HEK293 (cell line): ENCODE data around the gene TPRN.

Experiments used
- ATF2 ChIP-seq: fragments of 450-650 bp; formaldehyde crosslinking; IDR thresholded peaks from 2 replicates; pipeline ENCODE4 v1.5.1; 2016; ENCODE audit warnings: missing biosample characterization, missing genetic modification characterization, low read depth
- EGR2 ChIP-seq: fragments of 450-650 bp; formaldehyde crosslinking; IDR thresholded peaks from 2 replicates; pipeline ENCODE4 v1.5.1; 2016; ENCODE audit warnings: low read depth, missing biosample characterization, missing genetic modification characterization
- GFI1B ChIP-seq: fragments of 450-650 bp; formaldehyde crosslinking; IDR thresholded peaks from 2 replicates; pipeline ENCODE4 v1.5.1; 2016; ENCODE audit warnings: missing biosample characterization, missing genetic modification characterization
- HOXD13 ChIP-seq: sonication (generic); formaldehyde crosslinking; IDR thresholded peaks from 2 replicates; pipeline ENCODE4 v1.8.0; 2022; ENCODE audit warnings: missing genetic modification reagents, borderline replicate concordance
- KLF16 ChIP-seq: fragments of 450-650 bp; formaldehyde crosslinking; IDR thresholded peaks from 2 replicates; pipeline ENCODE4 v1.5.1; 2017; ENCODE audit warnings: missing biosample characterization, missing genetic modification characterization
- ZBTB11 ChIP-seq: fragments of 450-650 bp; formaldehyde crosslinking; conservative IDR thresholded peaks from 2 replicates; pipeline ENCODE4 v1.5.1; 2016; ENCODE audit warnings: low read depth, missing biosample characterization, missing genetic modification characterization
- ZBTB48 ChIP-seq: fragments of 450-650 bp; formaldehyde crosslinking; IDR thresholded peaks from 2 replicates; pipeline ENCODE4 v1.5.1; 2016; ENCODE audit warnings: missing biosample characterization, missing genetic modification characterization
- ZBTB8A ChIP-seq: fragments of 450-650 bp; formaldehyde crosslinking; IDR thresholded peaks from 2 replicates; pipeline ENCODE4 v1.5.1; 2016; ENCODE audit warnings: missing biosample characterization, missing genetic modification characterization
- ZNF132 ChIP-seq: fragments of 450-650 bp; formaldehyde crosslinking; IDR thresholded peaks from 2 replicates; pipeline ENCODE4 v1.5.1; 2017; ENCODE audit warnings: missing biosample characterization, missing genetic modification characterization, borderline replicate concordance
- ZNF138 ChIP-seq: fragments of 450-650 bp; formaldehyde crosslinking; IDR thresholded peaks from 2 replicates; pipeline ENCODE4 v1.5.1; 2016; ENCODE audit warnings: missing biosample characterization, missing genetic modification characterization, borderline replicate concordance
- ZNF148 ChIP-seq: fragments of 450-650 bp; formaldehyde crosslinking; IDR thresholded peaks from 2 replicates; pipeline ENCODE4 v1.5.0; 2017; ENCODE audit warnings: missing biosample characterization, missing genetic modification characterization, borderline replicate concordance
- ZNF184 ChIP-seq: fragments of 450-650 bp; IDR thresholded peaks from 2 replicates; pipeline ENCODE4 v1.5.1; 2018; ENCODE audit warnings: missing biosample characterization, mild to moderate bottlenecking, missing genetic modification characterization
- ZNF2 ChIP-seq: fragments of 450-650 bp; formaldehyde crosslinking; IDR thresholded peaks from 2 replicates; pipeline ENCODE4 v1.5.1; 2016; ENCODE audit warnings: missing biosample characterization, missing genetic modification characterization
- ZNF596 ChIP-seq: fragments of 450-650 bp; IDR thresholded peaks from 2 replicates; pipeline ENCODE4 v1.5.0; 2018; ENCODE audit warnings: missing biosample characterization, mild to moderate bottlenecking, missing genetic modification characterization, moderate library complexity
- ZNF626 ChIP-seq: fragments of 450-650 bp; sonication (Bioruptor Pico); formaldehyde crosslinking; IDR thresholded peaks from 2 replicates; pipeline ENCODE4 v1.5.1; 2018; ENCODE audit warnings: missing biosample characterization, missing genetic modification characterization, inconsistent platforms
- ZNF670 ChIP-seq: fragments of 450-650 bp; formaldehyde crosslinking; IDR thresholded peaks from 2 replicates; pipeline ENCODE4 v1.5.1; 2016; ENCODE audit warnings: missing biosample characterization, missing genetic modification characterization, low read depth
- ZNF830 ChIP-seq: fragments of 450-650 bp; IDR thresholded peaks from 2 replicates; pipeline ENCODE4 v1.5.0; 2018; ENCODE audit warnings: missing biosample characterization, missing genetic modification characterization, low read depth, mild to moderate bottlenecking, moderate library complexity
- ZSCAN23 ChIP-seq: fragments of 450-650 bp; formaldehyde crosslinking; IDR thresholded peaks from 2 replicates; pipeline ENCODE4 v1.5.1; 2016; ENCODE audit warnings: missing biosample characterization, missing genetic modification characterization
- TF ChIP-seq, protein P1 (sequence below): fragments of 450-650 bp; formaldehyde crosslinking; IDR thresholded peaks from 2 replicates; pipeline ENCODE4 v1.5.1; 2016; ENCODE audit warnings: missing biosample characterization, missing genetic modification characterization
- TF ChIP-seq, protein P2 (sequence below): fragments of 450-650 bp; formaldehyde crosslinking; IDR thresholded peaks from 2 replicates; pipeline ENCODE4 v1.5.1; 2017; ENCODE audit warnings: missing biosample characterization, missing genetic modification characterization
- TF ChIP-seq, protein P3 (sequence below): fragments of 450-650 bp; formaldehyde crosslinking; IDR thresholded peaks from 2 replicates; pipeline ENCODE4 v1.5.1; 2016; ENCODE audit warnings: missing biosample characterization, missing genetic modification characterization, borderline replicate concordance

TPRN gene

DNA sequence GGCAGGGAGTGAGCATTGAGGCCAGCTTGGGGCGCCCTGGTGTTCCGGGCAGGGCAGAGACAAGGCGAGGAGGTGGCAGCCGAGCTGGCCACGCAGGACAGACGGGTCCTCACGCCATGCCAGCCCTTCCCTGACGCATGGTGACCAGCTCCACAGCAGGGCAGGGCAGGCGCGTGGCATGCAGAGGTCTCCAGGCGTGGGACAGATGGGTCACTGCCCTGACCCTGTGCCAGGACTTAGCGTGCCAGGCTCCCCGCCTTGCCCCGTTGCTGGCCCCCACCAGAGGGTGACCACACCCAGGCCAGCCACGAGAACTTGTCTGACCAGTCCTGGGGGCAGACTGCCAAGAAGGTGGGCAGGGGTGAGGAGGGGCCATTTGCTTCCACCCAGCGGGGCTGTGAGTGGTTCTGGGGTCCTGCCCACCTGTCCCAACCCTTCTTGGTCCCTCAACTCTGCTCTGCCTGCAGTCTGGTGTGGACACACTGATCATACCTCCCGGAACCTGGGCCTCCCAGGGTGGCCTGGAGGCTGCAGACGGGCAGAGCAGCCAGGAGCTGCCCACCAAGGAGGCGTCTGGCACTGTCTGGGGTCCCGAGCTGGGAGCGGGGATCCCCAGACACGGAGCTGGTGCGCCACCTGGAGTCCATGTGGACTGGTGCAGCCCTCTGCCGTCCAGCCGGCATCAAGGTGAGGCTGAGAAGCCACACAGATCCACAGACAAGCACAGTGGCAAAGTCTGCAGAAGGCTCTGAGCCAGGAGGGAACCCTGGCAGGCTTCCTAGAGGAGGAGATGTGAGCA is 26.7 kb upstream of the TPRN start, which contains the start of gene RNF224 (continued):
- TF ChIP-seq ZNF184 (tag by site-specific recombination) (no peak), GFI1B (no peak), ZNF670 (tag by site-specific recombination) (no peak), ZSCAN23 (tag by site-specific recombination) (no peak), ZBTB8A (tag by site-specific recombination) (no peak), ZNF830 (tag by site-specific recombination) (no peak), ZNF626 (tag by site-specific recombination) (no peak), ATF2 (no peak), EGR2 (tag by site-specific recombination) (no peak), ZNF138 (no peak), ZNF148 (tag by site-specific recombination) (no peak), KLF16 (no peak; the same call in 1 of the 2 replicates), ZNF596 (tag by site-specific recombination) (no peak), ZNF132 (tag by site-specific recombination) (no peak), ZBTB11 (tag by site-specific recombination) (no peak), ZBTB48 (tag by site-specific recombination) (no peak), HOXD13 (CRISPR knock-in tag) (no peak), ZNF2 (tag by site-specific recombination) (peak; percentile 63; the same call in 1 of the 2 replicates)
- TF ChIP-seq, protein P1, sequence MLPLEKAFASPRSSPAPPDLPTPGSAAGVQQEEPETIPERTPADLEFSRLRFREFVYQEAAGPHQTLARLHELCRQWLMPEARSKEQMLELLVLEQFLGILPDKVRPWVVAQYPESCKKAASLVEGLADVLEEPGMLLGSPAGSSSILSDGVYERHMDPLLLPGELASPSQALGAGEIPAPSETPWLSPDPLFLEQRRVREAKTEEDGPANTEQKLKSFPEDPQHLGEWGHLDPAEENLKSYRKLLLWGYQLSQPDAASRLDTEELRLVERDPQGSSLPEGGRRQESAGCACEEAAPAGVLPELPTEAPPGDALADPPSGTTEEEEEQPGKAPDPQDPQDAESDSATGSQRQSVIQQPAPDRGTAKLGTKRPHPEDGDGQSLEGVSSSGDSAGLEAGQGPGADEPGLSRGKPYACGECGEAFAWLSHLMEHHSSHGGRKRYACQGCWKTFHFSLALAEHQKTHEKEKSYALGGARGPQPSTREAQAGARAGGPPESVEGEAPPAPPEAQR (tag by site-specific recombination) = no peak
- TF ChIP-seq, protein P2, sequence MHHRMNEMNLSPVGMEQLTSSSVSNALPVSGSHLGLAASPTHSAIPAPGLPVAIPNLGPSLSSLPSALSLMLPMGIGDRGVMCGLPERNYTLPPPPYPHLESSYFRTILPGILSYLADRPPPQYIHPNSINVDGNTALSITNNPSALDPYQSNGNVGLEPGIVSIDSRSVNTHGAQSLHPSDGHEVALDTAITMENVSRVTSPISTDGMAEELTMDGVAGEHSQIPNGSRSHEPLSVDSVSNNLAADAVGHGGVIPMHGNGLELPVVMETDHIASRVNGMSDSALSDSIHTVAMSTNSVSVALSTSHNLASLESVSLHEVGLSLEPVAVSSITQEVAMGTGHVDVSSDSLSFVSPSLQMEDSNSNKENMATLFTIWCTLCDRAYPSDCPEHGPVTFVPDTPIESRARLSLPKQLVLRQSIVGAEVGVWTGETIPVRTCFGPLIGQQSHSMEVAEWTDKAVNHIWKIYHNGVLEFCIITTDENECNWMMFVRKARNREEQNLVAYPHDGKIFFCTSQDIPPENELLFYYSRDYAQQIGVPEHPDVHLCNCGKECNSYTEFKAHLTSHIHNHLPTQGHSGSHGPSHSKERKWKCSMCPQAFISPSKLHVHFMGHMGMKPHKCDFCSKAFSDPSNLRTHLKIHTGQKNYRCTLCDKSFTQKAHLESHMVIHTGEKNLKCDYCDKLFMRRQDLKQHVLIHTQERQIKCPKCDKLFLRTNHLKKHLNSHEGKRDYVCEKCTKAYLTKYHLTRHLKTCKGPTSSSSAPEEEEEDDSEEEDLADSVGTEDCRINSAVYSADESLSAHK = no peak
- TF ChIP-seq, protein P3, sequence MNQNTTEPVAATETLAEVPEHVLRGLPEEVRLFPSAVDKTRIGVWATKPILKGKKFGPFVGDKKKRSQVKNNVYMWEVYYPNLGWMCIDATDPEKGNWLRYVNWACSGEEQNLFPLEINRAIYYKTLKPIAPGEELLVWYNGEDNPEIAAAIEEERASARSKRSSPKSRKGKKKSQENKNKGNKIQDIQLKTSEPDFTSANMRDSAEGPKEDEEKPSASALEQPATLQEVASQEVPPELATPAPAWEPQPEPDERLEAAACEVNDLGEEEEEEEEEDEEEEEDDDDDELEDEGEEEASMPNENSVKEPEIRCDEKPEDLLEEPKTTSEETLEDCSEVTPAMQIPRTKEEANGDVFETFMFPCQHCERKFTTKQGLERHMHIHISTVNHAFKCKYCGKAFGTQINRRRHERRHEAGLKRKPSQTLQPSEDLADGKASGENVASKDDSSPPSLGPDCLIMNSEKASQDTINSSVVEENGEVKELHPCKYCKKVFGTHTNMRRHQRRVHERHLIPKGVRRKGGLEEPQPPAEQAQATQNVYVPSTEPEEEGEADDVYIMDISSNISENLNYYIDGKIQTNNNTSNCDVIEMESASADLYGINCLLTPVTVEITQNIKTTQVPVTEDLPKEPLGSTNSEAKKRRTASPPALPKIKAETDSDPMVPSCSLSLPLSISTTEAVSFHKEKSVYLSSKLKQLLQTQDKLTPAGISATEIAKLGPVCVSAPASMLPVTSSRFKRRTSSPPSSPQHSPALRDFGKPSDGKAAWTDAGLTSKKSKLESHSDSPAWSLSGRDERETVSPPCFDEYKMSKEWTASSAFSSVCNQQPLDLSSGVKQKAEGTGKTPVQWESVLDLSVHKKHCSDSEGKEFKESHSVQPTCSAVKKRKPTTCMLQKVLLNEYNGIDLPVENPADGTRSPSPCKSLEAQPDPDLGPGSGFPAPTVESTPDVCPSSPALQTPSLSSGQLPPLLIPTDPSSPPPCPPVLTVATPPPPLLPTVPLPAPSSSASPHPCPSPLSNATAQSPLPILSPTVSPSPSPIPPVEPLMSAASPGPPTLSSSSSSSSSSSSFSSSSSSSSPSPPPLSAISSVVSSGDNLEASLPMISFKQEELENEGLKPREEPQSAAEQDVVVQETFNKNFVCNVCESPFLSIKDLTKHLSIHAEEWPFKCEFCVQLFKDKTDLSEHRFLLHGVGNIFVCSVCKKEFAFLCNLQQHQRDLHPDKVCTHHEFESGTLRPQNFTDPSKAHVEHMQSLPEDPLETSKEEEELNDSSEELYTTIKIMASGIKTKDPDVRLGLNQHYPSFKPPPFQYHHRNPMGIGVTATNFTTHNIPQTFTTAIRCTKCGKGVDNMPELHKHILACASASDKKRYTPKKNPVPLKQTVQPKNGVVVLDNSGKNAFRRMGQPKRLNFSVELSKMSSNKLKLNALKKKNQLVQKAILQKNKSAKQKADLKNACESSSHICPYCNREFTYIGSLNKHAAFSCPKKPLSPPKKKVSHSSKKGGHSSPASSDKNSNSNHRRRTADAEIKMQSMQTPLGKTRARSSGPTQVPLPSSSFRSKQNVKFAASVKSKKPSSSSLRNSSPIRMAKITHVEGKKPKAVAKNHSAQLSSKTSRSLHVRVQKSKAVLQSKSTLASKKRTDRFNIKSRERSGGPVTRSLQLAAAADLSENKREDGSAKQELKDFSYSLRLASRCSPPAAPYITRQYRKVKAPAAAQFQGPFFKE (tag by site-specific recombination) = no peak
